HG03457 (cell line): Measurements from ENCODE around the gene FLRT3.
A peak's percentile ranks its signal among the peaks of the same experiment; 100 is the strongest.

Experiments used
- ATAC-seq: cut with Tn5 transposase; IDR thresholded peaks from one replicate; pipeline ENCODE4 v1.9.1; 2021; ENCODE audit warnings: moderate number of reproducible peaks; ENCODE audit not compliant: unreplicated experiment

FLRT3 gene

DNA sequence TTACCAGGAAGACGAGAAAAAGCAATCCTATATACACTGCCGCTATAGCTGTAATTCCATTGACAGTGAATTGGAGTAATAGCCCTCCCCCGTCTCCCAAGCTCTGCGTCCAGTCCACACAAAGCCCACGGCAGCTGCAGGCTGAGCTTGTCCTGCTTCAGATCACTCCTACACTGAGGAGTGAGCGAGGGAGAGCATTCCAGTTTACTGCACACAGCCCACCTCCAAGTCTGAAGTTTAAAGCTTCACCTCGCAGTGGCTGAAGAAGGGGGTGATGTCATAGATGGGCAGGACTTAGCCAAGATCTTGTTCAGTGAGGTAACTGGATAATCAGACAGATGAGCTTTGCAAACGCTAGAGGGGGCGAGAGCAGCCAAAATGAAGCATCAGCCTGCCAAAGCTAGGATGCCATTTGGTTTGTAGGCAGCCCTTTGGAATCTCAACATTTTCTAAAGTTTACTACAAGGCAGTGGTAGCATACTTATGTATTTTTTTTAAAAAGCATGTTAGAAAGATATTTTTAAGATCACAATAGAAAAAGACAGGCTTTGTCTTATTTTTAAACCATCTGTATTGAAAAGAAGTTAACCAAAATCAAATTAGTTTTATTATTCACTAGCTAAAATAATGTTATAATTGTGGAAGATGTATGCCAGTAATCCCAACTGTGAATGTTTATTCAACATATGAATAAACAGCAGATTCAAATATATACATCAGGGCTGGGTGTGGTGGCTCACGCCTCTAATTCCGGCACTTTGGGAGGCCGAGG is at the start of gene FLRT3:
TSS of gene FLRT3 (minus strand) at position 213 of the 772 bp plus-strand sequence. CDS start 10,106 bp downstream, outside the sequence.
- ATAC-seq, result peak; percentile 97

DNA sequence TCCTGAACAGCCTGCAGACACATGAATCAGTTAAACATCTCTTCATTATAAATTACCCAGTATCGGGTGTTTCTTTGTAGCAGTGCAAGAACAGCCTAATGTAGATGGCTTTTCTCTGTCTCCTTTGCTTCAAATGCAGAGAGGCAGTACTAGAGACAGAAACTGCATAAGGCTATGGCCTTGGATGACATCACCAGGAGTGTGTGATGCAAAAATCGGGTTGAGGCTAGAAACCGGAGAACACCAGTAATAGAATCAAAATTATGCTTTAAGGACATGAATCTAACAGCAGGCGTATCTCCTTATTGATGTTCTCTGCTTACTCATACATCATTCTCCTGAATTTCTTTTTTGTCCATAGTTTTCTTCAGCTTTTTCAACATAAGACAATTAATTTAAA is 49.3 kb upstream of the FLRT3 start:
- ATAC-seq, result no peak

DNA sequence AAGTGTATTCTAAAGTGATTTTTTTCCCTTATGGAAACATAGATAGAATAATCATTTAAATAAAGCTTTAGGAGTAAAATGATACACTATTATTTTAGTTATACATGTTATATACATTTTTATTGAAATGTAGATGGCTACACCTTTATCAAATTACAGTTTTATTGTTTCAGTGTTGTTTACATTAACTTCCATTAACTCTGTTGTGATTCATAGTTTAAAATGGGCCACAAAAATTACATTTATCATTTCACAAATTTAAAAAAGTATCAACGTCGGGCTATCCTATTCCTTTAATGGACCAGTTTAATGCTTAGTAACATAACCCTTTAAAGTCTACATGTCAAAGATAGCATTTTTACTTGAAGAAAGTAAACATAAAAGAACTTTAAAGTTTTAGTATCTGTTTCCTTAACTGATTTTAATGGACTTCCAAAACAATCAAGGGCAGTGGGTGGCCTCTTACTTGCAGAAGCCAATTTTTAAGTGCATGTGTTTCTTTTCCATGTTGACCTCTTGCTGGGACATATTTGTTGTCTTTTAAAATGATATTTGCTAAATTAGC is 47.8 kb upstream of the FLRT3 start:
- ATAC-seq, result no peak

DNA sequence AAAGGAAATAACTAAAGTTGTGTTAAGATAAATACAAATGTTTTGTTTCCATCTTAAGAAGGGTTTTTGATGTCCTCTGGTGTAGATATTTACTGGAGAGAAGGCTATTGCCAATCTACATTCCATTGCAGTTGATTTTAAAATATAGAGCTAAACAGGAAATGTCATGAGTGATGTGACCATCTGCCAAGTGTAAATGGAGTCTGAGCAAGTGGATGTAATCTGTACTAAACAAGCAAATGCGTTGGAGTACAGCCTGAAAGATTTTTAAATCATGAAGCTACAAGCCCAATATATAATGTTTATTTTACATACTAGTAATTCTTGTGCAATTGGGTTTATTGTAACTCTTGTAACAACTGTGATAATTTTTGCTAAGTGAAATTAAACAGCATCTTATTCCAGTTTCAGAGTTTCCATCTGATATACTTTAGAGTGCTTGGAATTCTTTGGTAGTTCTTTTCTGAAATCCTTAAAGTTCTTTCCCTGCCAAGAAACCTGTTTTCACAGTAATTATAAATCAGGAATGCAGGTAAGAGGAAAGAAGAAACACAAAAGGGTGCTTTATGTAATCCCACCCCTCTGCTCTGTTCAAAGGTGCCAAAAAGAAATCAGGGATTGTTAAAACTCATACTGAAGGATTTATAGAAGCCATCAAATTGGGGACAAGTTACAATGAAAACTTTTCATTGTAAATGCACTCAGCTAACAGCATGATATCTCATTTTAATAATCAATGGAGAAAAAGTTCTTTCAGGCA is 47.2 kb upstream of the FLRT3 start:
- ATAC-seq, result no peak

- no peak for ATAC-seq
Measured at GRCh38 chr20:14383335-14383734, 45.9 kb upstream of the FLRT3 start.

GRCh38 chr20:14378326-14378725 is 40.9 kb upstream of the FLRT3 start:
- ATAC-seq, result no peak

DNA sequence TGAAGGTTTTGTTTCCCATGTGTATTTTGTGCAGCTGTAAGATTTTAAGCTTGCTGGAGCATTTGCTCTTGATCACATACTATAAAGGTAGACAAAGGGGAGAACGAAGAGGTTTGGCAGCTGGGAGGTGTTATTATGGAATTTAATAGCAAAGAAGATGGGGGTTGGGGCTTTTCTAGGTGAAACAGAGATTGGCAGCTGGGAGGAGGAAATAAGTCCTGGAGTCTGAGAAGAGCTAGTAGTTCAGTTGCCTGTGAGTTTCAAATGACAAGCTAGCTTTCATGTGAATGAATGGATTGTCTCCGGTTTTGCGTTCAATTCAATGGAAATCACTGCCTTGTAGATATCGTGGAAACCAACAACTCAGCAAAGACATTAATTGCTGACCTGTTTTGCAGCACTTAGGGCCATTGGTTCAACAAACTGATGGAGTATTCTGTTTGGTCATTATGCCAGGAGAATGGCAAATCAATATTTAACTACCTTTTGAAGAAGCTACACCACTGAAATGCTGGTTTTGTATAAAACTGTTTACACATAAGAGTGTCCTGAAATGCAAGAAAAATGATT is 38.1 kb upstream of the FLRT3 start:
- ATAC-seq, result no peak

GRCh38 chr20:14374196-14374595 is 36.8 kb upstream of the FLRT3 start:
- no peak for ATAC-seq

- ATAC-seq, result no peak
Measured at GRCh38 chr20:14361509-14362345, 24.3 kb upstream of the FLRT3 start.

DNA sequence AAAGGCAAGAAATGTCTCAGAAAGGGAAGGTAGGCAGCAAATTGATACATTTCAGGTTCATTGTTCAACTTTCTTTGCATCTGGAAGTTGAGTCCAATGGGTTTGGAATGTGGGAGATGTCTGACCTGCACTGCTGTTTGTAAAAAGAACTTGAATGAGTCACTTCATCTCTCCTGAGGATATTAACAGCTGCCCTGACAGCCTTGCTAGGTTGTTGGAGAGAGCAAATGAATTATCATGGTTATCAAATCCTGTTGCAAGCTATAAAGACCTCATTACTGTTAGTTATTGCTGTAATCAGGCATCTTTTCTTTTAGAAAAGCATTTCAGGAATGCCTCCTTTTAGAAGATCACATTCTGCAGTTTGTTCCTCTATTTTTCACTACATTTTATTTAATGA is 23.0 kb upstream of the FLRT3 start:
- ATAC-seq, result no peak

DNA sequence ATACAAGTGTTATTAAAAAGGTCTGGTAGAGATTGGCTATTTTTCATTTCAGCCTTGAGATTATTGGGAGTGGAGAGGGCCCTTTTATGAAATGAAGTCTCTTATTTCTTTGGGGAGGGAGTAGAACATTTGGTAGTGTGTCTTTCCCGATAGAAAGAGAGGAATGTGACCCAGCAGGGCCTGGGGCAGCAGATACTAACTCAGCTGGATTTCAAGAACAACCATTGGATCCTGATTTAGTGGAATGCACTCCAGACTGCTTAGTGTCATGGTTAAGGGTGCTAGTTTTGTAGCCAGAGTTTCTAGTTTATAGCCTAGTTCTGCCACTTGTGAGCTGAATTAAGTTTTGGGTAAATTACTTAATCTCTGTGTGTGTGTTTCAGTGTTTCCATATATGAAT is 18.4 kb upstream of the FLRT3 start:
- no peak for ATAC-seq

DNA sequence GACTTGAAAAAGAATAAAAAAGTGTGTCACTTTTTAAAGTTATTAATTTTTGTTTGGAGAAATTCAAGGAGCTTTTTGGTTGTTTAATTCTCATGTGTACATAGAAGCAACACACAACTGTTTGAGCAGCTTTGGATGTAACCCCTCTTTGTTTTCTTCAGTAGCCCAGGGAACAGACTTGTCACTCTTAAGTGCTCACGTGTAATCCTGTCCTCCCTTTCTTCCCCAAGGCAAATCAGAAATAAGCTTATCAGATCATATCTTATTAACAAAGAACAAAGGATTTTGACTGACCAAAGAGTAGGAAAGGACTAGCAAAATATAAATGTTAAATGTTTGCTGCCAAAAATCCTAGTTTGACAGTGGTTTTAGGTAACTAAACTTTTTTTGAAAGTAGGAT is 7.3 kb upstream of the FLRT3 start:
- ATAC-seq, result no peak

GRCh38 chr20:14343491-14344065 is 6.2 kb upstream of the FLRT3 start:
- ATAC-seq, result no peak

DNA sequence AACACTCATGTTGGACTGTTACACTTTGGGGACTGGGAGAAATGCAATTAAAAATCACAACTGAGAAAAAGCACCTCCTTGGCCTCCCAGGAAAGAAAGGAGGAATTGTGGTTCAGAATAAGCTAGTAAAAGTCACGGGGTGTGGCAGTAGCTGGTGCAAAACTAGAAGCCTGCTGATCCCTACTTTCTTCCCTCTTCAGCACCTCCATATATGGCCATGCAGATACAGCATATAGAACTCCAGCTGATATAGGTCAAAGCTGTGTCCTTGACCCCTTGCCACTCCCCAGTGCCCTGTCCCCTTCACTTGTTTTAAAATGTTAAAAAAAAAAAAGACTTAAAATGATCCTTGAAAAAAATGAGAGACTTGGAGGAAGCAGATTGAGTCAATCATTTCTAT is 5.5 kb upstream of the FLRT3 start:
- no peak for ATAC-seq

- no peak for ATAC-seq
Measured at GRCh38 chr20:14341801-14342200, 4.4 kb upstream of the FLRT3 start.

GRCh38 chr20:14336686-14337085 is 726 bp downstream of the FLRT3 start:
- ATAC-seq, result no peak

GRCh38 chr20:14335052-14335451 is 2.4 kb downstream of the FLRT3 start:
- no peak for ATAC-seq

DNA sequence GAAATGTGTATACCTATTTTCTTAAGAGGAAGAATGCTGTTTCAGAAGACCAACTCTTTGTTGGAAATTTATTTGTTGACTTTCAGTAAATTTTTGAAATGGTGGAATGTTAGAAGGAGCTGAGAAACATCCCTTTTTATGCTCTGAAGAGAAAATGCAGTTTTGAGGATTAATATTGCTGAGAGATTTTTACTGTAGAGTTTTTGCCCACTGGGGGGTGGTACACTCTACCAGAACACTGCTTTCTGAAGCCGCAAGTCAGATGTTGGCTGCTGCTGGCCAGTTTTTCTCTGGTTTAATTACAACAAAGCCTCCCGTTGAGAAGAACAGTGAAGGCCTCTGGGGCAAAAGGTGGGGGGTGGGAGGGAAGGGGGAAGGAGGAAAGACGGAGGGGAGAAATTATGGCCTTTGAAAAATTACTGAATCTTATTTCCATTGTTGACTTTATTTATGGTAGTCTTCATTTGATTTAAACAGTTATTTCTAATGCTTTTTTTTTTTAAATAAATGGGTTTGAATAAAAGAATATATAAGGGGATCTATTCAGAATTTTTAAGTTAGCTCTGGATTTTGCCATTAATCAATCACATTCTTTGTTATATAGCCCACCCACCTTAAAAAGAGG is 3.0 kb downstream of the FLRT3 start:
- no peak for ATAC-seq

GRCh38 chr20:14333721-14334120 is 3.7 kb downstream of the FLRT3 start:
- ATAC-seq, result no peak

- no peak for ATAC-seq
Measured at GRCh38 chr20:14332866-14333265, 4.5 kb downstream of the FLRT3 start.
